ENCODE results near the gene LRP1B.

Gene LRP1B

GRCh38 chr2:141701618-141702017 lies 429.2 kb downstream of the LRP1B start:
- H3K27ac ChIP-seq (ENCODE audit: low read length), result no peak overlapping the region
- H3K27me3 ChIP-seq (ENCODE audit: insufficient read depth, low read length), result no peaks in the 10 kb centered on the region
- no peak overlapping the region for H3K4me3 ChIP-seq (ENCODE audit: low read length)
- H3K4me1 ChIP-seq (ENCODE audit: insufficient read depth, low read length), result no peaks in the 10 kb centered on the region
- no peaks in the 10 kb centered on the region for H3K9me3 ChIP-seq (ENCODE audit: insufficient read depth, low read depth, low read length)
- H3K9ac ChIP-seq (ENCODE audit: low read depth, low read length), result no peak overlapping the region
- no peaks in the 10 kb centered on the region for H3K36me3 ChIP-seq (ENCODE audit: insufficient read depth, low read depth, low read length)

GRCh38 chr2:141699573-141699972 lies 431.2 kb downstream of the LRP1B start:
- no peak overlapping the region for H3K4me3 ChIP-seq (ENCODE audit: low read length)
- no peaks in the 10 kb centered on the region for H3K9me3 ChIP-seq (ENCODE audit: insufficient read depth, low read depth, low read length)
- no peak overlapping the region for H3K27ac ChIP-seq (ENCODE audit: low read length)
- H3K27me3 ChIP-seq (ENCODE audit: insufficient read depth, low read length), result no peaks in the 10 kb centered on the region
- H3K9ac ChIP-seq (ENCODE audit: low read depth, low read length), result no peak overlapping the region
- no peaks in the 10 kb centered on the region for H3K36me3 ChIP-seq (ENCODE audit: insufficient read depth, low read depth, low read length)
- no peaks in the 10 kb centered on the region for H3K4me1 ChIP-seq (ENCODE audit: insufficient read depth, low read length)

GRCh38 chr2:141698500-141698899 lies 432.3 kb downstream of the LRP1B start:
- Histone ChIP-seq H3K9me3 (ENCODE audit: insufficient read depth, low read depth, low read length) (no peaks in the 10 kb centered on the region; the same call in 1 of the 2 replicates), H3K36me3 (ENCODE audit: insufficient read depth, low read depth, low read length) (no peaks in the 10 kb centered on the region), H3K4me1 (ENCODE audit: insufficient read depth, low read length) (no peaks in the 10 kb centered on the region), H3K27me3 (ENCODE audit: insufficient read depth, low read length) (no peaks in the 10 kb centered on the region), H3K9ac (ENCODE audit: low read depth, low read length) (no peak overlapping the region), H3K27ac (ENCODE audit: low read length) (no peak overlapping the region), H3K4me3 (ENCODE audit: low read length) (no peak overlapping the region)

GRCh38 chr2:141697035-141697434 lies 433.8 kb downstream of the LRP1B start:
- Histone ChIP-seq H3K27ac (ENCODE audit: low read length) (no peak overlapping the region), H3K36me3 (ENCODE audit: insufficient read depth, low read depth, low read length) (no peaks in the 10 kb centered on the region), H3K4me3 (ENCODE audit: low read length) (no peak overlapping the region), H3K9me3 (ENCODE audit: insufficient read depth, low read depth, low read length) (no peaks in the 10 kb centered on the region; the same call in 1 of the 2 replicates), H3K4me1 (ENCODE audit: insufficient read depth, low read length) (no peaks in the 10 kb centered on the region), H3K9ac (ENCODE audit: low read depth, low read length) (no peak overlapping the region), H3K27me3 (ENCODE audit: insufficient read depth, low read length) (no peaks in the 10 kb centered on the region)

GRCh38 chr2:141694180-141694579 lies 436.6 kb downstream of the LRP1B start:
- no peak overlapping the region for H3K4me3 ChIP-seq (ENCODE audit: low read length)
- H3K27me3 ChIP-seq (ENCODE audit: insufficient read depth, low read length), result no peaks in the 10 kb centered on the region
- no peaks in the 10 kb centered on the region; the same call in 1 of the 2 replicates for H3K9me3 ChIP-seq (ENCODE audit: insufficient read depth, low read depth, low read length)
- H3K9ac ChIP-seq (ENCODE audit: low read depth, low read length), result no peak overlapping the region
- H3K27ac ChIP-seq (ENCODE audit: low read length), result no peak overlapping the region
- no peaks in the 10 kb centered on the region for H3K36me3 ChIP-seq (ENCODE audit: insufficient read depth, low read depth, low read length)
- no peaks in the 10 kb centered on the region for H3K4me1 ChIP-seq (ENCODE audit: insufficient read depth, low read length)

- no peak overlapping the region for H3K4me3 ChIP-seq (ENCODE audit: low read length)
- H3K27ac ChIP-seq (ENCODE audit: low read length), result no peak overlapping the region
- H3K4me1 ChIP-seq (ENCODE audit: insufficient read depth, low read length), result no peaks in the 10 kb centered on the region
- H3K36me3 ChIP-seq (ENCODE audit: insufficient read depth, low read depth, low read length), result no peaks in the 10 kb centered on the region
- no peak overlapping the region for H3K9ac ChIP-seq (ENCODE audit: low read depth, low read length)
- H3K9me3 ChIP-seq (ENCODE audit: insufficient read depth, low read depth, low read length), result no peaks in the 10 kb centered on the region; the same call in 1 of the 2 replicates
- H3K27me3 ChIP-seq (ENCODE audit: insufficient read depth, low read length), result no peaks in the 10 kb centered on the region
Observed at GRCh38 chr2:141692829-141693228, 438.0 kb downstream of the LRP1B start.

GRCh38 chr2:141676139-141676538 lies 454.7 kb downstream of the LRP1B start:
- Histone ChIP-seq H3K27me3 (ENCODE audit: insufficient read depth, low read length) (no peaks in the 10 kb centered on the region), H3K36me3 (ENCODE audit: insufficient read depth, low read depth, low read length) (no peaks in the 10 kb centered on the region), H3K4me3 (ENCODE audit: low read length) (no peak overlapping the region), H3K27ac (ENCODE audit: low read length) (no peak overlapping the region), H3K4me1 (ENCODE audit: insufficient read depth, low read length) (no peaks in the 10 kb centered on the region), H3K9me3 (ENCODE audit: insufficient read depth, low read depth, low read length) (no peaks in the 10 kb centered on the region), H3K9ac (ENCODE audit: low read depth, low read length) (no peak overlapping the region)

- H3K9me3 ChIP-seq (ENCODE audit: insufficient read depth, low read depth, low read length), result no peaks in the 10 kb centered on the region
- H3K27ac ChIP-seq (ENCODE audit: low read length), result no peak overlapping the region
- no peaks in the 10 kb centered on the region for H3K36me3 ChIP-seq (ENCODE audit: insufficient read depth, low read depth, low read length)
- peaks cover 7% of the 10 kb centered on the region; the same call in 1 of the 2 replicates for H3K4me1 ChIP-seq (ENCODE audit: insufficient read depth, low read length)
- H3K4me3 ChIP-seq (ENCODE audit: low read length), result no peak overlapping the region
- no peaks in the 10 kb centered on the region for H3K27me3 ChIP-seq (ENCODE audit: insufficient read depth, low read length)
- H3K9ac ChIP-seq (ENCODE audit: low read depth, low read length), result no peak overlapping the region
Observed at GRCh38 chr2:141666191-141666590, 464.6 kb downstream of the LRP1B start.

GRCh38 chr2:141660232-141660631 lies 470.6 kb downstream of the LRP1B start:
- no peak overlapping the region for H3K4me3 ChIP-seq (ENCODE audit: low read length)
- H3K4me1 ChIP-seq (ENCODE audit: insufficient read depth, low read length), result no peaks in the 10 kb centered on the region
- H3K27me3 ChIP-seq (ENCODE audit: insufficient read depth, low read length), result no peaks in the 10 kb centered on the region
- no peaks in the 10 kb centered on the region for H3K36me3 ChIP-seq (ENCODE audit: insufficient read depth, low read depth, low read length)
- no peak overlapping the region for H3K27ac ChIP-seq (ENCODE audit: low read length)
- no peak overlapping the region for H3K9ac ChIP-seq (ENCODE audit: low read depth, low read length)
- no peaks in the 10 kb centered on the region for H3K9me3 ChIP-seq (ENCODE audit: insufficient read depth, low read depth, low read length)

- Histone ChIP-seq H3K9ac (ENCODE audit: low read depth, low read length) (no peak overlapping the region), H3K4me1 (ENCODE audit: insufficient read depth, low read length) (no peaks in the 10 kb centered on the region; the same call in 1 of the 2 replicates), H3K9me3 (ENCODE audit: insufficient read depth, low read depth, low read length) (no peaks in the 10 kb centered on the region), H3K27ac (ENCODE audit: low read length) (no peak overlapping the region), H3K27me3 (ENCODE audit: insufficient read depth, low read length) (no peaks in the 10 kb centered on the region), H3K36me3 (ENCODE audit: insufficient read depth, low read depth, low read length) (no peaks in the 10 kb centered on the region), H3K4me3 (ENCODE audit: low read length) (no peak overlapping the region)
Observed at GRCh38 chr2:141654311-141654710, 476.5 kb downstream of the LRP1B start.

GRCh38 chr2:141653184-141653583 lies 477.6 kb downstream of the LRP1B start:
- Histone ChIP-seq H3K9ac (ENCODE audit: low read depth, low read length) (no peak overlapping the region), H3K9me3 (ENCODE audit: insufficient read depth, low read depth, low read length) (no peaks in the 10 kb centered on the region), H3K27me3 (ENCODE audit: insufficient read depth, low read length) (no peaks in the 10 kb centered on the region), H3K36me3 (ENCODE audit: insufficient read depth, low read depth, low read length) (no peaks in the 10 kb centered on the region), H3K4me3 (ENCODE audit: low read length) (no peak overlapping the region), H3K4me1 (ENCODE audit: insufficient read depth, low read length) (no peaks in the 10 kb centered on the region; the same call in 1 of the 2 replicates), H3K27ac (ENCODE audit: low read length) (no peak overlapping the region)

- Histone ChIP-seq H3K4me1 (ENCODE audit: insufficient read depth, low read length) (no peaks in the 10 kb centered on the region; the same call in 1 of the 2 replicates), H3K4me3 (ENCODE audit: low read length) (no peak overlapping the region), H3K36me3 (ENCODE audit: insufficient read depth, low read depth, low read length) (no peaks in the 10 kb centered on the region), H3K9ac (ENCODE audit: low read depth, low read length) (no peak overlapping the region), H3K27me3 (ENCODE audit: insufficient read depth, low read length) (no peaks in the 10 kb centered on the region), H3K9me3 (ENCODE audit: insufficient read depth, low read depth, low read length) (no peaks in the 10 kb centered on the region), H3K27ac (ENCODE audit: low read length) (no peak overlapping the region)
Observed at GRCh38 chr2:141652308-141652707, 478.5 kb downstream of the LRP1B start.
